Stomach (tissue), 9 donors: ENCODE results near the gene LRRC9. TPM values are rescaled to one million over a fixed set of nuclear protein-coding genes. Genes with fewer than 3 reads are reported as not detected.
"Not testable (repeated sequence)": the region's sequence is repeated elsewhere in the genome, so short reads cannot be mapped to it uniquely, and the experiment has no call there.

Source experiments
- DNase-seq, 2 donors: peaks; one replicate each; pipeline versions ENCODE4 v3.0.0 to v3.0.0-alpha.2; 2013 to 2019
- H3K27ac ChIP-seq, 5 donors: fragments of 200-600 bp in 4 of 5; sonication (generic) in 4 of 5; one replicate each; pipeline ENCODE4 v1.5.1; 2013 to 2019; ENCODE audit warnings: mild to moderate bottlenecking in 1 of 5, moderate library complexity in 1 of 5
- H3K27me3 ChIP-seq, 3 donors: fragments of 200-600 bp; sonication (generic); one replicate each; pipeline ENCODE4 v1.5.1; 2017 to 2019; ENCODE audit warnings: mixed run types in 1 of 3
- H3K36me3 ChIP-seq, 4 donors: fragments of 200-600 bp; sonication (generic); 1 replicate in 3 of 4; 2 replicates in 1 of 4; pipeline ENCODE4 v1.5.1; 2016 to 2019
- H3K4me1 ChIP-seq, 4 donors: fragments of 200-600 bp; sonication (generic); one replicate each; pipeline ENCODE4 v1.5.1; 2016 to 2019
- H3K4me3 ChIP-seq, 4 donors: fragments of 200-600 bp; sonication (generic) in 3 of 4; one replicate each; pipeline ENCODE4 v1.5.1; 2016 to 2019; ENCODE audit warnings: mild to moderate bottlenecking in 1 of 4
- H3K9me3 ChIP-seq, 4 donors: fragments of 200-600 bp; sonication (generic); one replicate each; pipeline ENCODE4 v1.5.1; 2016 to 2019
- CTCF ChIP-seq, 7 experiments: fragments of 450-650 bp in 4 of 7; fragments of 200-600 bp in 3 of 7; sonication (generic) in 3 of 7; IDR thresholded peaks; one replicate each; pipeline ENCODE4 v1.5.1; 2016 to 2019; ENCODE audit warnings: antibody characterized with exemption in 7 of 7, control low read depth in 2 of 7, mild to moderate bottlenecking in 1 of 7
- EP300 ChIP-seq: sonication (generic); formaldehyde crosslinking; IDR thresholded peaks from one replicate; pipeline ENCODE4 v1.6.1; 2017; ENCODE audit warnings: antibody characterized with exemption
- POLR2A ChIP-seq, 4 donors: fragments of 450-650 bp; IDR thresholded peaks; one replicate each; pipeline ENCODE4 v1.6.1; 2016; ENCODE audit warnings: antibody characterized with exemption in 4 of 4, control low read depth in 2 of 4, mild to moderate bottlenecking in 1 of 4, moderate library complexity in 1 of 4
- POLR2AphosphoS5 ChIP-seq, 3 donors: sonication (generic); formaldehyde crosslinking; IDR thresholded peaks; one replicate each; pipeline ENCODE4 v1.6.1; 2016; ENCODE audit warnings: antibody characterized with exemption in 3 of 3
- WGBS, 5 donors: extraction: QIAGEN DNeasy Blood & Tissue Kit in 3 of 5; methylation state at CpG; one replicate each; pipeline versions ENCODE4 v1.1.5 to v1.1.7; 2013 to 2018; 5-methylcytosine and 5-hydroxymethylcytosine counted together
- intact Hi-C: fragments of 100-400 bp; cut with DNase I; formaldehyde crosslinking; loops from one replicate; pipeline ENCODE4 v1.15.1; 2023; ENCODE audit warnings: low total_unique reads
- polyA plus RNA-seq, 3 donors: library from polyadenylated mRNA; stranded (reverse); fragments of 200-250 nt; gene quantifications; one replicate each; pipeline ENCODE4 v1.2.3, GENCODE V29; 2013
- total RNA-seq, 5 donors: library from RNA; depleted of rRNA; stranded (reverse); fragments of >200 nt; gene quantifications; one replicate each; pipeline versions ENCODE4 v1.1.0 to v1.2.3, GENCODE V29; 2014 to 2016
- donor health status: healthy with polysubstance abuse.
- donor health status: Bipolar disorder and iron deficiency.
- donor health status: healthy.

LRRC9 gene
- total and polyA plus RNA-seq, 8 donors = not detected

GRCh38 chr14:59931237-59931636, 11.3 kb downstream of the LRRC9 start:
- Histone ChIP-seq H3K9me3 (no peaks in the 10 kb centered on the region), H3K36me3 (no peaks in the 10 kb centered on the region), H3K27ac (no peak overlapping the region), H3K27me3 (no peaks in the 10 kb centered on the region), H3K4me1 (no peaks in the 10 kb centered on the region), H3K4me3 (no peak overlapping the region)
- peak in 1 of 2 donors; percentile 35 for DNase-seq
- TF ChIP-seq POLR2AphosphoS5 (IDR thresholded peaks at IDR 0.05) (no peak), EP300 (no peak), CTCF (IDR thresholded peaks at IDR 0.05) (no peak), POLR2A (IDR thresholded peaks at IDR 0.05) (no peak)
- intact Hi-C loops = no loop called here
- 28 to 52% (median 33%) methylated on average over 1 of the region's 1 CpG for WGBS, 5 donors

DNA sequence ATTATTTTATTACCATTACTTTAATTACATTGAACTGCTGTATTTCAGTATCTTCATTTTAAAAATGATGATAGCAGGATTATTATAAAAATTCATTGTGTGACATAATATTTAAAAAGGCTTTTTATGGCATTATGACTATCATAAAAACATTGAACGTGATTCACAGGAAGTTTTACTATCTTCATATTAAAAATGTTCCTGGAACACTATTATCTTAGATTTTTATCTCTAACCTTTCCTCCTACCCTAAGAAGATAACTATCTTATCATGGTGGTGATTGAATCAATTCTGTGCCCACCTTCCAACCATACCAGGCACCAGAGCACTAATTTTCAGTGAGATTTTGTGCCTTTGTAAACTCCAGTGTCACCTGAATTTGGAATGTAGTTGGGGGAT, 16.2 kb downstream of the LRRC9 start:
- H3K27ac ChIP-seq = no peak overlapping the region
- no peaks in the 10 kb centered on the region for H3K4me1 ChIP-seq
- no peaks in the 10 kb centered on the region for H3K27me3 ChIP-seq
- no peaks in the 10 kb centered on the region for H3K9me3 ChIP-seq
- no peak overlapping the region for H3K4me3 ChIP-seq
- TF ChIP-seq CTCF (IDR thresholded peaks at IDR 0.05) = no peak
- no peak for TF ChIP-seq EP300
- TF ChIP-seq POLR2AphosphoS5 (IDR thresholded peaks at IDR 0.05) = no peak
- no peak for TF ChIP-seq POLR2A (IDR thresholded peaks at IDR 0.05)
- no peak for DNase-seq
- 59 to 71% (median 63%) methylated on average over 1 of the region's 1 CpG for WGBS, 5 donors
- intact Hi-C loops = no loop called here
- no peaks in the 10 kb centered on the region for H3K36me3 ChIP-seq

GRCh38 chr14:59939828-59940227, 19.9 kb downstream of the LRRC9 start:
- no peak for TF ChIP-seq POLR2A (IDR thresholded peaks at IDR 0.05)
- no peak for TF ChIP-seq EP300
- TF ChIP-seq POLR2AphosphoS5 (IDR thresholded peaks at IDR 0.05) = no peak
- no peak for TF ChIP-seq CTCF (IDR thresholded peaks at IDR 0.05)
- WGBS, 5 donors = 64 to 82% (median 70%) methylated on average over 3 of the region's 3 CpGs
- no peak for DNase-seq
- H3K9me3 ChIP-seq = no peaks in the 10 kb centered on the region
- intact Hi-C loops = no loop called here
- H3K27ac ChIP-seq = no peak overlapping the region
- no peak overlapping the region for H3K4me3 ChIP-seq
- no peaks in the 10 kb centered on the region for H3K36me3 ChIP-seq
- H3K27me3 ChIP-seq = no peaks in the 10 kb centered on the region
- H3K4me1 ChIP-seq = no peaks in the 10 kb centered on the region

DNA sequence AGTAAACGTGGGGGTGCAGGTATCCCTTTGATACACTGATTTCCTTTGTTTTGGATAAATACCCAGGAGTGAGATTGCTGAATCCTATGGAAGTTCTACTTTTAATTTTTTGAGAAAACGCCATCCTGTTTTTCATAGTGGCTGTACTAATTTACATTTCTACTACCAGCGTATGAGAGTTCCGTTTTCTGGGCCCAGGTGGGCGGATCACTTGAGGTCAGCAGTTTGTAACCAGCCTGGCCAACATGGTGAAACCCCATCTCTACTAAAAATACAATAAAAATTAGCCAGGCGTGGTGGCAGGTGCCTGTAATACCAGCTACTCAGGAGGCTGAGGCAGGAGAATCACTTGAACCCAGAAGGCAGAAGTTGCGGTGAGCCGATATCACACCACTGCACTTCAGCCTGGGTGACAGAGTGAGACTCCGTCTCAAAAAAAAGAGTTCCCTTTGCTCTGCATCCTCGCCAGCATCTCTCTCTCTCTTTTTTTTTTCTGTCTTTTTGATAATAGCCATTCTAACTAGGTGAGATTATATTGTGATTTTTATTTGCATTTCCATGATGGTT, 22.4 kb downstream of the LRRC9 start:
- intact Hi-C loops, H3K36me3 ChIP-seq, DNase-seq, H3K27me3 ChIP-seq, H3K27ac ChIP-seq, H3K9me3 ChIP-seq, H3K4me1 ChIP-seq, H3K4me3 ChIP-seq: not testable (repeated sequence)
- 81 to 91% (median 88%) methylated on average over 10 of the region's 10 CpGs for WGBS, 5 donors

GRCh38 chr14:59944909-59945308, 25.0 kb downstream of the LRRC9 start:
- Histone ChIP-seq H3K27ac (no peak overlapping the region), H3K36me3 (no peaks in the 10 kb centered on the region), H3K4me3 (no peak overlapping the region), H3K9me3 (no peaks in the 10 kb centered on the region), H3K4me1 (no peaks in the 10 kb centered on the region), H3K27me3 (no peaks in the 10 kb centered on the region)
- intact Hi-C loops = no loop called here
- TF ChIP-seq EP300 (no peak), CTCF (IDR thresholded peaks at IDR 0.05) (no peak), POLR2AphosphoS5 (IDR thresholded peaks at IDR 0.05) (no peak), POLR2A (IDR thresholded peaks at IDR 0.05) (no peak)
- no peak for DNase-seq

GRCh38 chr14:59952141-59952540, 32.2 kb downstream of the LRRC9 start:
- H3K4me1 ChIP-seq, intact Hi-C loops, H3K4me3 ChIP-seq, H3K27me3 ChIP-seq, H3K36me3 ChIP-seq, H3K27ac ChIP-seq, DNase-seq: not testable (repeated sequence)
- WGBS, 5 donors = 68 to 96% (median 93%) methylated on average over 14 to 23 of the region's 30 CpGs
- peaks cover 0 to 24% (median 10%) of the 10 kb centered on the region in 4 donors for H3K9me3 ChIP-seq

DNA sequence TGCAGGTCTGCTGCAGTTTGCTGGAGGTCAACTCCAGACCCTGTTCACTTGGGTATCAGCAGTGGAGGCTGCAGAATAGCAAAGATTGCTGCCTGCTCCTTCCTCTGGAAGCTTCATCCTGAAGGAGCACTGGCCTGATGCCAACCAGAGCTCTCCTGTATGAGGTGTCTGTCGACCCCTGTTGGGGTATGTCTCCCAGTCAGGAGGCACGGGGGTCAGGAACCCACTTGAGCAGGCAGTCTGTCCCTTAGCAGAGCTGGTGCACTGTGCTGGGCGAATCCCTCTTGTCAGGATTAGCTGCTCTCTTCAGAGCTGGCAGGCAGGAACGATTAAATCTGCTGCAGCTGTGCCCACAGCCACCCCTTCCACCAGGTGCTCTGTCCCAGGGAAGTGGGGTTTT, 37.9 kb downstream of the LRRC9 start:
- H3K27me3 ChIP-seq, H3K36me3 ChIP-seq, DNase-seq, intact Hi-C loops, H3K4me3 ChIP-seq, H3K4me1 ChIP-seq, H3K27ac ChIP-seq: not testable (repeated sequence)
- WGBS, 5 donors = 74 to 94% (median 82%) methylated on average over 3 to 4 of the region's 4 CpGs
- peaks cover 0 to 24% (median 10%) of the 10 kb centered on the region in 4 donors for H3K9me3 ChIP-seq
